HCEC 1CT (cell line): Measurements from ENCODE around the gene FKBP5.
A peak's percentile ranks its signal among the peaks of the same experiment; 100 is the strongest.
"Not testable (repeated sequence)": the region's sequence is repeated elsewhere in the genome, so short reads cannot be mapped to it uniquely, and the experiment has no call there.

Source experiments
- DNase-seq: peaks from one replicate; pipeline ENCODE4 v3.0.0-alpha.2; 2017

The FKBP5 gene

DNA sequence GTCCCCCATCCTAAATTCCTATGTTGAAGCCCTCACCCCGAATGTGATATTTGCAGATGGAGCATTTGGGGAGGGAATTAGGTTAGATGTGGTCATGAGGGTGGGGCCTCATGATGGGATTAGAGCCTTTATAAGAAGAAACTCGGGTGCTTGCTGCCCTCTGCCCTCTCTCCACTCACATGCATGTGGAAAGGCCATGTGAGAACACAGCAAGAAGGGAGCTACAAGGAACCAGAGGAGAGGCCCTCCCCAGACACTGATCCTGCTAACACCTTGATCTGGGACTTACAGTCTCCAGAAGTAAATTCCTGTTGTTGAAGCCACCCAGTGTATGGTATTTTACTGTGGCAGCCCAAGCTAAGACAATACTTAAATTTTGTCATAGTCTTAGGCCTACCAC is 106.4 kb downstream of the FKBP5 start:
- no peak for DNase-seq

DNA sequence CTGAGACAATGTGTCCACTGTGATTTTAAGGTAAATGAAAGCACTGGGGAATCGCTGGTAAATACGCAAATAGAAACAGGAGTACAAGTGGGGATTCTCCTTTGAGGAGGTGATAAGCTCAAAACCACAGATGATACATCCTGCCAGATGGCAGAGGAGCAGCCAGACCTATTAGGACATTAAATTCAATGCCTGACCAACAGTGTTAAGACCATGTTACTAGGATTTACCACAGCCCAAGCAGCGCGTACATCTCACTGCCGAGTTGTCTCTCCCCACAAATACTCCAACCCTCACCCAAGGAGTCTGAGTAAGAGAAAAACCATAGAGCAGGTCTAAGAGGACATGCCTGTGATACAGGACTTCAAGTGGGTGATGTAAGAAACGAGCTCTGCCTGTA is 107.1 kb downstream of the FKBP5 start:
- DNase-seq = no peak

DNA sequence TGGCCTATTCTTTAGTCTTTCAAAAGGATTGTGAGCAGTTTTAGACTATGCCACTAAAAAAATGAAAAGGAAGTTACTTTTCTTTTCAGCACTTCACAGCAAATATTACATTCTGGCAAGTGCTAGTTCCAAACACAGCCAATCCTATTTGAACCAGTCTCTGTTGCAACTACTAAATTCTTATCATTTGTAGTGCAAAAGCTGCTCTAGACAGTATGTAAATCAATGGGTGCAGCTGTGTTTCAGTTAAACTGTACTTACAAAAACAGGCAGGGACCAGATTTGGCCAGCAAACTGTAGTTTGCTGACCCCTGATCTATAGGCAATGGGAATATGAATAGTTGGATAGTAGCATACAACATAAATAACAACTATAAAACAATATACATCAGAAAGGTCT is 107.9 kb downstream of the FKBP5 start:
- no peak for DNase-seq

DNA sequence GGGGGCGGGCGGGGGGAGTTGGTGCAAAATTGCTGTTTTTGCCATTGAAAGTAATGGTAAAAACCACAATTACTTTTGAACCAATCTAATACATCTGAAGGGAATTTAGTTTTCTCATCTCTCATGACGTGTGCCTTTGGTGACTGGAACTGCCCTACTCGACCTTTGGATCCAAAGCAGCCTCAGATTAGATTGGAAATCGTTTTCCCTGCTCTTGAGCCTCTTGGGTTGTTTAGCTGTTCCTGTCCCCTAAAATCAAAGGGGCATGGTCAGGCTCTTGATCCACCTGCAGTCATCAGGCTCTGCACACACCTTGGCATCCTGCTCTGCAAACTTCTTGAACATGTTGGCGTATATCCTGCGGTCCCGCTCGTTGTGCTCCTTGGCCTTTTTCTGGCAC is 112.0 kb downstream of the FKBP5 start:
- no peak for DNase-seq

DNA sequence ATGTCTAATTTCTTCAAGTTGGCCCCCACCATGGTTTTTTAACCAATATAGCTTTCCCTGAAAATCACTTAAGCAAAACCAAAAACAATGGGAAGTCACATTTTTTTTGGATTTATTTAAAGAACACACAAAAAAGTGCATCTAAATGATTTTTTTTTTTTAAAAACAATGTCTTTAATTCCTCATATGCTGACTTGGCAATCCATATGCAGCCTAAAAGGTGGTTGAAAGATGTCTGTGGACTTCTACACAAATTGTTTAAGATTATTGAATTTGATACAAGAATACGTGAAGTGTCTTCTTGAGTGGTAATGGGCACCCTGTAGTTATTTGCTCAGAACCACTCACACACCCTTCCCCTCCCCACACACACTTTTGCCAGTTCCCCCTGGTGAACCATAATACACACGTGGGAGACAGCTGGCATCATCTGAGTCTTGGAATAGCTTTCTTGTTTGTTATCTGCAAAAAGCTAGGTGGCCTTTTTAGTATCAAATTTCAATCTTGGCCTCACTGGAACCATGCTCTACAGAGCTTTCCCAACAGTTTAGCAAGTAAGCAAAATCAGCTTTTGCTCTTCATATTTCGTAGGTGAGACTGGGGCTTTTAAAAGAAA is 115.1 kb downstream of the FKBP5 start:
- no peak for DNase-seq

DNA sequence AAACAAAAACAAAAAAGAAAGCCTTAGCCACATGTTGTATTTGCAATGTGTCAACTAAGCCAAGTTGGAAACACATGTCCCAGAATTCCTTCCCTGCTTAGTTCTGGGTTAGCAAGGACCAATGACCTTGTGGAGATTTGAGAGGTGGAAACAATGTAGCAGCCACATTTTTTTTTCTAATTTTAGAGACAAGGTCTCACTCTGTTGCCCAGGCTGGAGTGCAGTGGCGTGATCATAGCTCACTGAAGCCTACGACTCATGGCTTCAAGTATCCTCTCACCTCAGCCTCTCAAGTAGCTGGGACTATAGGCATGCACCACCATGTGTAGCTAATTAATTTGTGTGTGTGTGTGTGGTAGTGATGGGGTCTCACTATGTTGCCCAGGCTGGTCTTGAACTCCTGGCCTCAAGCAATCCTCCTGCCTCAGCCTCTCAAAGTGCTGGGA is 117.8 kb downstream of the FKBP5 start:
- not testable (repeated sequence) for DNase-seq

DNA sequence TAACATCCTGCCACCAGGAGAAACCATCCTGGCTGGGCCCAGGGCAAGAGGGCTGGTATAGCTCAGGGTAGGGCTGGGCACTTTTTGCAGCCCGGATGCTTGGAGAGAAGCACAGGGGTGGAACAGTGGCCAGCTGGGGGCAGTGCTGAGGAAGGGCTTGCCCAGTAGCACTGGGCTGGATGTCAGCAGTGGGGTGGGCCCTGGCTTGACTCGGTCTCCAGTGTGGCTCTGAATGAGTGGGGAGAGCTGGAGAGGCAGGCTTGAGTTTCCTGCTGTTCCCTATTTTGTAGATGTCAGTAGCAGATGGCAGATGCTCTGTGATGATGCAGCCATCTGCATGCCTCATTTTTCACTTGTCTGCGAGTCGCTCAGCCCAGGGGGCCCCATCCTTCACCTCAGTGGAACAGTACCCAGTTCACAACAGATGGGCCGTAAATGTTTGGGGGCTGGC is 119.7 kb downstream of the FKBP5 start:
- peak; percentile 39 for DNase-seq

DNA sequence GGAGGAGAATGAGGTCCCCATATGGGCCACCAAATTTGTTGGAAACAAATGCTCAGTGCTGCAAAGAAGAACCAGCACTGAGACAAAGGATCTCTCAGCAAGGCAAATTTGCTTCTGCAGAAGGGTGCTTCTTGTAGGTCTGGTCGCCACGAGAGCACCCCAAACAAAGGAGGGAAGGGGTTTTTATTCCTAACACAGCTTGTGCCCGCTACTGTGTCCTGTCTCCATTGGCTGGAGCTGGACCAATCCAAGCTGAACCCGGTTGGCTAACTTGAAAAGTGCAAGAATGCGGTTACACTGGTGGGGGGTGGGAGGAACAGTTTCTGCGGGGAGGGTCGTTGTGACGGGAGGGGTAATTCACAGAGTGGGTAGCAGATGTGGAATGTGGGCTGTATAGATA is 121.9 kb downstream of the FKBP5 start:
- no peak for DNase-seq

DNA sequence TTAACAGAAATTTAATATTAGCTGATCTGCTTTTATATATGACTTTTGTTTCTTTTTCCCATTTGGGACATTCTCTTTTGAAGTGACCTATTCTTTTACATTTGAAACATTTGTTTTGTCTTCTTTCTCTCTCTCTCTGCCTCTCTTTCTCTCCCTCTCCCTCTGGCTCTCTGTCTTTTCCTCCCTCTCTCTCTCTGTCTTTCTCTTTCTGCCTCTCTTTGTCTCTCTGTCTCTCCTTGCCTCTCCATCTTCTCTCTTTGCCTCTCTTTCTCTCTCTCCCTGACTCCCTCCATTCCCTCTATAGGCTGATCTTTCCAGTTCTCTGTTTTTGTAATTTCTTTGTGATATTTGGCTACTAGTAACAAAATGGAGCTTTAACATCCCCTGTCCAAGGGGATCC is 124.0 kb downstream of the FKBP5 start:
- no peak for DNase-seq

DNA sequence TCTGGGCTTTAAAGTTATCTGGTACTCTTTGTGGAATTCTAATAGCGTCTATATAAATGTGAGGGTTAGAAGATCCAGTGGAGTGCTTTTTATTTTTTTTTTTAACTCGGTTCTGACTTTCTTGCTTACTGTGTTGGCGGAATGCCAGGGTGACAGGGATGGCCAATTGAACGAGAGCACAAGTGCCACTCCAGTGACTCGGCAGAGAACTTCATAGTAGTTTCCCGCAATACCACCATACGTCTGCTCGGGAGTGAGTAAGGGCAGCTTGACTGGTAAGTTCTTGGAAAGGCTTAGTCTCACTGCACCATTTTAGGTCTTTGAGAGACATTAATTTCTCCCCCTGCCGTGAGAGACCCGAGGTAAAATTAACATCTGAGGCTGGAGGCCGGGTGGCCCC is 126.7 kb downstream of the FKBP5 start:
- no peak for DNase-seq

DNA sequence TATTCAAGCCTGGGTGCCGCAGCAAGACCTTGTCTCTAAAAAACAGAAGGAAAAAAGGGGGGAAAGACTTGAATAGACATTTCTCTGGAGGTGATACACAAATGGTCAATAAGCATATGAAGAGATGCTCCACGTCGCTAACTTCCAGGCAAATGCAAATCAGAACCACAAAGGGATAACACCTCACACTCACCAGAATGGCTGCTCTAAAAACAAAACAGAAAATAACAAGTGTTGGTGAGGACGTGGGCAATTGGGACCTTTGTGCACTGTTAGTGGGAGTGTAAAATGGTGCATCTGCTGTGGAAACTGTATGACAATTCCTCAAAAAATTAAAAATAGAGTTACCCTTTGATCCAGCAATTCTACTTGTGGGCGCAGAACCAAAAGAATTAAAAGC is 127.6 kb downstream of the FKBP5 start:
- no peak for DNase-seq

DNA sequence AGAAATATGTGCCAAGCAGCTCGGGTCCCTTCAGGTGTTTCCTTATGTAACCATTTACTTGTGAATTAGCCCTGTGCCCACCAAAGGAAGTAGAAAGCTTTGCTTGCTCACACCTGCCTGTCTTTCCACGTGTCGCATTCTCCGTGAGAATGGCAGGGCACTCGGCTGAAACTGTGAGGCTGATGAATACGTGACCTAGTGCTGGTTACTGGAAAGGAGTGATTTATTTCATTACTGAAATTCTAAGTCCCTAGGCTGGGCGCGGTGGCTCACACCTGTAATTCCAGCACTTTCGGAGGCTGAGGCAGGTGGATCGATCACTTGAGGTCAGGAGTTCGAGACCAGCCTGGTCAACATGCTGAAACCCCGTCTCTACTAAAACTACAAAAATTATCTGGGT is 130.1 kb downstream of the FKBP5 start:
- no peak for DNase-seq

DNA sequence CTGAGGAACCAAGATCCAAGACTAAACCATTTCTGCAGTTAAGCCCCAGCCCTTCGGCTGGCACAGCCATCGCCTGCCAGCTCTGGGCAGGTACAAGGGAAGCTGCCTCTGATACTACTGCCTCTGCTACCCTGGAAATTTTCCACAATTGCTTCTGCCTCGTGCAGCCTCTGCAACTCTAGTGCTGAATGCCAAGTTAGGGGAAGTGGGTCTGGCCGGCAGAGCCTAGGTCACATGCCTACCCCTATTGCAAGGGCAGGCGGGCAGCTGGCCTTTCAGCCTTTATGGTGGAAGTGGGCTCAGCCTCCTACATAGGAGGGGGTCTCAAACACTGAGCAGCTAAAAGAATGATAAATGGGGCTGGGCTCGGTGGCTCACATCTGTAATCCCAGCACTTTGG is 131.5 kb downstream of the FKBP5 start:
- no peak for DNase-seq

DNA sequence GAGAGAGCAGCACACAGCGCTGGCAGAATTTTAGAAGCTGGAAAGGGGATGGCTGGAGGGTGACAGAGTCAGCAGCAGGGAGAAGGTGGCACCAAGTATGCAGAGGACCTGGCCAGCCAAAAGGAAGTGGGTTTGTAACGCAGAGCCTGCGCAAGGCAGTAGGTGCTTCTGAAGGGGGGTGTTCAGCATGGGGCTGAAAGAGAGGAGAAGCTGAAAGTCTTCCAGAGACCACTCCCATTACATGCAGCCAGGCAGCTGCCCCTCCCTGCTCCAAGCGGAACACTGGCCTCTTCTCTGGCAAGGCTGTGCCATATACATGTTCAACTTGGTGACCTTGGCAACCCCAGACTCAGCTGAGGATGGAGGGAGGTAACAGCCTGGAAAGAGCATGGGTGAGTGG is 133.9 kb downstream of the FKBP5 start:
- DNase-seq = no peak

DNA sequence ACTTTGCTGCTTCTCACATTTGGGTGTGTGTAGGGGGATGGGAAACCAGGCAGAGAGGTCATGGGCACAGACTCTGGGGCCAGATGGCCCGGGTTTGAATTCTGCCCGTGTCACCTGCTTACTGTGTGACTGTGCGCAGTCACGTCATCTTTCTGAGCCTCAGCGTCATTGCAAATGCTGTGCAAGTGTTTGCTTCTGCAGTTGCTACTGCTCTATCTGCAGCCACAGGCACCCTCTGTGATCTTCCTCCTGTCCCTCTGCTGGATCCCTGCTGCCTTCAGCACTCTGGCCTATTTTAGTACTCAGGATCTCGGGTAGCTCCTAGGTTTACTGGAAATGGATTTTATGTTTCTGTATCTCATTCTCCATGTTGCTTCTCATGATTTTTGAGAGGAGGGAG is 135.4 kb downstream of the FKBP5 start:
- no peak for DNase-seq

DNA sequence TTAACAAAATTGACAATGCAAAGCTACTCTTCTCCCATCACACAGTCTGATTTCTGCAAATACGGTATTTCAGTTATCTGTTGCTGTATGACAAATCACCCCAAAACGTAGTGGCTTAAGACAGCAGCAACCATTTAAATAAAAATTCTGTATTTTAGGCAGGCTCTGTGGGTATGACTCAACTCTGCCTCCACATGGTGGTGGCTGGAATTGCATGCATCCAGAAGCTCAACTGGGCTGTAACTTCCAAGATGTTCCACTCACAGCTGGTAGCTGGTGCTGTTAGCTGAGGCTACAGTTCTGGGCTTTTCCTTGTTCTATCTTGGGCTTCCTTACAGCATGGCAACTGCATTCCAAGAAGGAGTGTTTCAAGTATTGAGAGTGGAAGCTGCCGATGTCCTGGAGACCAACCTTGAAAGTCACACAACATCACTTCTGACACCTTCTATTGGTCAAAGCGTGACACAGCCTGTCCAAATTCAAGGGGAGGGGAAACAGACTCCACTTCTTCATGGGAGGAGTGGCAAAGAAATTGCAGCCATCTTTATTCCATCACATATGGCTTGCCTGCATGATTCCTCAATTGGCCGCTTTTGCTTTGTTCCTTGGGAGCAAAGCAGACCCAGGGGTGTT is 136.3 kb downstream of the FKBP5 start:
- DNase-seq = no peak

DNA sequence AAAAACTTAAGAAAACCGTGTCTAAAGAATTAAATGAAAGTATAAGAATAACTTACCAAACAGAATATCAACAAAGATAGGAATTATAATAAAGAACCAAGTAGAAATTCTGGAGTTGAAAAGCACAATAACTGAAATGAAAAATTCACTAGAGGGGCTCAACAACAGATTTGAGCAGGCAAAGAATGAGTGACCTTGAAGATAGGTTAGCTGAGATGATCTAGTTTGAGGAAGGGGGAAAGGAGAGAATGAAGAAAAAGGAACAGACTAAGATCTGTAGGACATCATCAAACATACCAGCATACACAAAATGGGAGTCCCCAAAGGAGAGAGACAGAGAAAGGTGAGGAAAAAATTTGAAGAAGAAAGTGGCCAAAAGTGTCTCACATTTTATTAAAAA is 138.3 kb downstream of the FKBP5 start:
- no peak for DNase-seq

DNA sequence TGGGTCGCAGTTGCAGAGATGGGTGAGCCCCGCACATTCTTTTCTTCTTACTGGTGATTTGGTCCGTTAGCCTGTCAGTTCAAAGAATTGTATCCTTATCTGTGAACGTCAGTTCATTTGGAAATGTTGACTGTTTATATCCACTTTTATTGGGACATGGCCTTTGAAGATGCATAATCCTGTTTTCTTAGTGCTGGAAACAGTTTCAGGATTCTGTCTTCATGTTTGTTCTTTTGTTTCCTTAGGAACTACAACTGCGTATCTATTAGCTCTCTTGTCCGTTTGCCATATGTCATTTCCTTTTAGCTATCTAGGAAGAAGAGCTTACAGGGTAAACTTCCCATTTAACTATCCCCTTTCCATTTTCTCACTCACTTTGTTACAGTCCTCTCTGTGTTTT is 141.0 kb downstream of the FKBP5 start:
- no peak for DNase-seq

DNA sequence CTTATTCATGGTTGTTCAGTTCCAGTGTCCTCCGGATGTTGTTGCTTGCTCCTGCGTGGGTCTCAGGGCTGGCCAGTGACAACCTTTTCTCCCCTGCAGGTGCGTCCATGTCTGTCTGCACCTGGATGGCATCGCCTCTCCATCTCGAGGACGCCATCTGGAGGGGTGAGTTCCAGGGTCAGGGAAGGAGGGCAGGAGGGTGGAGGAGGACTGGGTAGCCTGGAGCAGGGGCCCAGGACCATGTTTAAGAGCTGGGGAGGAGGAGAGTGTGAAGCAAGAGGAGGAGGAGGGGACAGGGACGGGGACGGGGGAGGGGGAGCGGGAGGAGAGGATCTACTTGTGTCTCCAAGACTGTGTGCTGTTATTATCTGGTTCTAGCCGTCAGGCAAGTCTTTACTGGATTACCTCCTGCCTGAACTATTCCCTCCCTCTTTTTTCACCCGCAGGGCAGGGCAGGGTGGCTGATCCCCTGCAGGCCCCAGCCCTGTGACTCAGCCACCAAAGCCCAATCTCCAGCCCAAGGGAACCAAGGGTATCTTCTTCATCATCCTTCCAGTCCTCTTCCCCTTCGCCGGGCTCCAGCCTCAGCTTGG is 143.8 kb downstream of the FKBP5 start:
- DNase-seq = no peak

DNA sequence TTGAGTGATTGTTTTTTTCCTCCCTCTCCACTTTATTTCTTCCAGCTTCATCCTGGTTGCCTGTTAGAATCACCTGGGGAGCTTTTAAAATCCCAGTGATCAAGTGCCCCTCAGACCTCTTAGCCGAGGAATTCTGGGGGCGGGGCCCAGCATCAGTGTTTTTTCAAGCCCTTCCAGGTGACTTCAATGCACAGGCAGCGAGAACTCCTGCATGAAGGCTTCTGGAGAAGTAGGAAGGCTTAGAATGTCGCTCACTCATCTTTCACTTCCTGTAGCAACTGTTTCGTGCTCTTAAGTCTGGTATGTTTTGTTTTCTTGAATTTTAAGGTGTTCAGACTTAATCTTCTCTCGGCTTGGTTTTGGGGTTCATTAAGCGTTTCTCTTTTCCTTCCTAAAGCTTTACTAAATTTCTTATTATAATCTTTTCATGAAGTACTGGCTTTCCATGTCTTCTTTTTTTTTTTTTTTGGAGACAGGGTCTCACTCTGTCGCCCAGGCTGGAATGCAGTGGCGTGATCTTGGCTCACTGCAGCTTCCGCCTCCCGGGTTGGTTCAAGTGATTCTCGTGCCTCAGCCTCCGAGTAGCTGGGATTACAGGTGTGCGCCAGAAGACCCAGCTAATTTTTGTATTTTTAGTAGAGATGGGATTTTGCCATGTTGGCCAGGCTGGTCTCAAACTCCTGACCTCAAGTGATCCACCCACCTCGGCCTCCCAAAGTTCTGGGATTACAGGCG is 145.1 kb downstream of the FKBP5 start:
- no peak for DNase-seq

DNA sequence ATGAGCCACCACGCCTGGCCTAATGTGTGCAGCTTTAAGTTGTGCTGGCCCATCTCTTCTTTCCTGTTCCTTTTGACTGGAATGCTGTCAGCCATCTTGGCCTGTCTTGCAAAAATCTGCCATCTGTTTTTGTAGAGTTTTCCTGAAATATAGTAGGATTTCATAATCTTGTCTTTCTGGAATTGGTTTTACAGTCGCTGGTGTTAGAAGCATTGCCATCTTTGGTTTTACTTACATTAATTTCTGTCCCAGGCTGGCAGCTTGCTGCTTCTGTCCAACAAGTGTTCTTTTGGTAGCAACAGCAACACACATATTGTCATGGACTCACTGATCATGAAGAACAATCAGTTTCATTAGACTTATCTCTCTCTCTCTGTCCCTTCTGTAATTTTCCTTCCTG is 146.9 kb downstream of the FKBP5 start:
- DNase-seq = no peak

DNA sequence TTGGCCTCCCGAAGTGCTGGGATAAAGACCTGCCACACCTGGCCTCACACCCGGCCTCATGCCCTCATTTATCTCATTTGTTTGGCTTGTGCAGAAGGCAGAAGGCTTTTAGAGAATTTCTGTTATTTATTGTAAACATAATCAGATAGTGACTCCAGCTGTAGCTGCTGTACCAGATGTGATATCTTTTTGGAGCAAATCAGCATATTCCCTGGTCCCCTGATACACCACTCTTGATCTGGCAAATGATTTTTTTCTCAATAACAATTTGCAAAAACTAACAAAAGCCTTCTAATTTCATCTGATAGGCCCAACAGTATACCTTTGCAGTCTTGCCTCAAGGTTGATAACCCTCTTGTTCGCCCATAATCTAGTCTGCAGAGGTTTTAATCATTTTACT is 149.5 kb downstream of the FKBP5 start:
- no peak for DNase-seq

DNA sequence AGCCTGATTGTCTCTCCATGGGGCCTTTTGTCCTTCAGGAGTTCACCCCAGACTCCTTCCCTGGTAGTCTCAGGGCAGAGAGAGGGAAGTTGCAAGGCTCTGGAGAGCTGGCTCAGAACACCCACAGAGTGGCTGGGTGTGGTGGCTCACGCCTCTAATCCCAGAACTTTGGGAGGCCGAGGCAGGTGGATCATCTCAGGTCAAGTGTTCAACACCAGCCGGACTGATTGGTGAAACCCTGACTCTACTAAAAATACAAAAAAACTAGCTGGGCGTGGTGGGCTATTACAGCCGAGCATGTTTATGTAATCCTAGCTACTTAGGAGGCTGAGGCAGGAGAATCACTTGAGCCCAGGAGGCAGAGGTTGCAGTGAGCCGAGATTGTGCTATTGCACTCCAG is 152.9 kb downstream of the FKBP5 start:
- DNase-seq = not testable (repeated sequence)
